ENCODE results near the gene ZNF680.
A peak's percentile ranks its signal among the peaks of the same experiment; 100 is the strongest.

The ZNF680 gene

DNA sequence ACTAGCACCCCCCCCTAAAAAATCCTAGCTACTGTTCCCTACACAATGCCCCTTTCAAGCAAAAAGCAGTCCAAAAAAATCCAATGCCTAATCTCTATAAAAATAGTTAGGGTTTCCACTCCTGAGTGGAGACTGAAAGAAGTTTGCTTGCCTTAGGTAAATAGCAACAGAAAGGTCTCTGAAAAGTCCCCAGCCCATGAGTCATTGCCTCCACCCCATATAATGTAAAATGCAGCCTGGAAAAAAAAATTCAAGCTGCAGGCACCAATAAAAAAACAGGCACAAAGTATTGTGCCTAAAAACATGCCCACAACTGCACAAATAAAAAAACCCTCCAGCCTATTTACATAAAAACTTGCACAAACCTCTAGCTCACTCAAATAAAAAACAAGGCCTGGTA lies 47.5 kb downstream of the ZNF680 start:
- Histone ChIP-seq H3K4me1 (ENCODE audit: control insufficient read depth, insufficient read depth, low read length, unreplicated experiment) (peaks cover 6% of the 10 kb centered on the region), H3K79me2 (ENCODE audit: control insufficient read depth, insufficient read depth, low read length, unreplicated experiment) (peaks cover 30% of the 10 kb centered on the region), H3K4me3 (ENCODE audit: low read depth, low read length) (no peak overlapping the region), H2AFZ (ENCODE audit: low read length, unreplicated experiment) (no peak overlapping the region), H3K27ac (ENCODE audit: low read depth, low read length) (peak overlapping the region; percentile 25; the same call in 1 of the 2 replicates), H3K27me3 (ENCODE audit: insufficient read depth, low read length) (no peaks in the 10 kb centered on the region), H3K36me3 (ENCODE audit: insufficient read depth, low read length) (peaks cover 44% of the 10 kb centered on the region)

DNA sequence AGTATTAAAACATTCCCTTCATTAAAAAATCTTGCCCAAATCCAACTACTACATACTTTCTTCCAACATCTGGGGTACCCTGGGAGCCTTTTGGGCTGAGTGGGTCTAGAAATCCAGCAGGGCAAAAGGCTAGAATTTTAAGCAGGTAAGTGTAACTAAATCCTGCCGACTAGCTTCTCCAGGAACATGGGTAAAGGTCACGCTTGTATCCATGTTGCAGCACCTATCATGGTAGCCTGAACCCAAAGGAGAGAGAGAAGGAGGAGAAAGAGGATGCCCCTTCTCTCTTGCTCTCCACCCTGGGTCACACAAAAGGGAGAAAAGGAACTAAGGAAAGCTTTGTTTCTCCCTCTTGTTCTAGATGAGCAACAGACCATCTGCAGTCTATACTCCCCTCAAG lies 53.3 kb downstream of the ZNF680 start:
- Histone ChIP-seq H3K4me1 (ENCODE audit: control insufficient read depth, insufficient read depth, low read length, unreplicated experiment) (no peaks in the 10 kb centered on the region), H3K4me3 (ENCODE audit: low read depth, low read length) (no peak overlapping the region), H3K79me2 (ENCODE audit: control insufficient read depth, insufficient read depth, low read length, unreplicated experiment) (peaks cover 3% of the 10 kb centered on the region), H3K27me3 (ENCODE audit: insufficient read depth, low read length) (no peaks in the 10 kb centered on the region), H3K36me3 (ENCODE audit: insufficient read depth, low read length) (peaks cover 48% of the 10 kb centered on the region), H3K27ac (ENCODE audit: low read depth, low read length) (no peak overlapping the region), H2AFZ (ENCODE audit: low read length, unreplicated experiment) (no peak overlapping the region)

DNA sequence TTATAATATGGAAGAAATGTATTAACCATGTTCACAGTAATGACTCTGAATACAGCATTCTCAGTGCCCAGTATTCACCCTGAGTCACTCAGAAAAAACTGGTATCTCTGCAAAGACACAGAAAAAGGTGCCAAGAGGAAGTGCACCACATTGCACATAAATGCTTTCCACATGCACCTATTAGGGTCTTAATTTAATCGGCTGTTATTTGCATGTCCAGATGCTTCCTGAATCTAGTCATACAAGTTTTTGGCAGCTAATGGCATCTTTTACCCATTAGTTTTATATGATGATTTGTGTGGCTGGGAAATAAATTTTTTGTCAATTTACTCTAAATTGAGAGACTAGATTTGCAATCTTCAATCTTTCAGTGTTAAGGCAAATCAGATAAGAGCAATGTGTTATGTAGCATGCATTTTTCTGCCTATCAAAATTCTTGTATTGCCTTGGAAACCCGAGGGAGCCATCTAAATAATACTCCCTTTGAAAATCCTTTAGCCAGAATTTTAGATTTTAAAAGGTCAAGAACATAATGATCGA lies 58.2 kb downstream of the ZNF680 start:
- Histone ChIP-seq H3K27ac (ENCODE audit: low read depth, low read length) (no peak overlapping the region), H3K27me3 (ENCODE audit: insufficient read depth, low read length) (no peaks in the 10 kb centered on the region), H3K4me1 (ENCODE audit: control insufficient read depth, insufficient read depth, low read length, unreplicated experiment) (no peaks in the 10 kb centered on the region), H3K4me3 (ENCODE audit: low read depth, low read length) (no peak overlapping the region), H3K79me2 (ENCODE audit: control insufficient read depth, insufficient read depth, low read length, unreplicated experiment) (peaks cover 2% of the 10 kb centered on the region), H2AFZ (ENCODE audit: low read length, unreplicated experiment) (no peak overlapping the region), H3K36me3 (ENCODE audit: insufficient read depth, low read length) (peaks cover 32% of the 10 kb centered on the region)

DNA sequence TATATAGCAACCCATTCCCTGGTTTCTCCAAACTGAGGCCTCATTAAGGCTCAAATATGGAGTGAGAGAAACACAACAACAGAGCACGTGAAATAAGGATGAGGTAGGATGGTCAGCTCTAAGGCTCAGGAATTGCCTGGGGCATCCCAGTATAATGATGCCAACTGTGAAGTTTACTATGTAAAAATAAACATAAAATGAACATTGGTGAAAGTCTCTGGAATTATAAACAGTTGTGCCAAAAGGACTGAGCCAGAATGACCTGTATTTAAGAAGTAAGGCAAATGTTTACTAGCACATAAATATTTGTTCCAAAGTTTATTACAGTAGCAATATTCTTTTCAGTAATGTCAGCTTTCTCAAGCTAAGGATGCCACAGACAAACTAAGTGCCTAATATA lies 64.6 kb downstream of the ZNF680 start:
- no peaks in the 10 kb centered on the region; the same call in 1 of the 2 replicates for H3K36me3 ChIP-seq (ENCODE audit: insufficient read depth, low read length)
- H3K27me3 ChIP-seq (ENCODE audit: insufficient read depth, low read length): no peaks in the 10 kb centered on the region
- H3K4me3 ChIP-seq (ENCODE audit: low read depth, low read length): no peak overlapping the region
- H3K27ac ChIP-seq (ENCODE audit: low read depth, low read length): no peak overlapping the region
- no peaks in the 10 kb centered on the region for H3K4me1 ChIP-seq (ENCODE audit: control insufficient read depth, insufficient read depth, low read length, unreplicated experiment)
- H3K79me2 ChIP-seq (ENCODE audit: control insufficient read depth, insufficient read depth, low read length, unreplicated experiment): no peaks in the 10 kb centered on the region
- no peak overlapping the region for H2AFZ ChIP-seq (ENCODE audit: low read length, unreplicated experiment)

DNA sequence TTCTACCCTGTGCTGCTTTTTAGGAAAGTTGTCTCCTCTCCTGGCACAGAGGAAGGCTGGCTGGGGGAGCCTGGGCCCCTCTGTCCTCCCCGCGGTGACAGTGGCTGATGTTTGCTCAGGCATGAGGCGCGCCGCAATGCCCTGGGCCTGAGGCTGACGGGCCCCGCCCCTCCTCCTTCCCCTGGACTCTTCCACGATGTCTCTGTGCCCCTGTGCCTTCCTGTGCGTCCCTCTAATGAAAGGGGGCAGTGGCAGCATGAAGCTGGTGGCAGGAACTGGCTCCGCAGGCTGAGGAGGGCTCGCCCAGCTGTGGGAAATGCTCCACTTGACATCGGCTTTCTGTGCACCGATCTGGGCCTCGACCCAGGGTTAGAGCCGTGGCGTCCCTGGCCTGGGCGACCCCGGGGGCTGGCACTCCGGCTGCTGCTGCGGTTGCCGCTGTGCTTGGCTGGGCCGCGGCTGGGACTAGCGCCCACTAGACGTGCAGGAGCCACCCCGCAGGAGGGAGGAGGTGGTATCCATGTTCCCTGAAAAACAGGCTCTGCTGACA lies 67.9 kb downstream of the ZNF680 start:
- Histone ChIP-seq H3K36me3 (ENCODE audit: insufficient read depth, low read length) (no peaks in the 10 kb centered on the region; the same call in 1 of the 2 replicates), H3K27me3 (ENCODE audit: insufficient read depth, low read length) (no peaks in the 10 kb centered on the region), H3K4me3 (ENCODE audit: low read depth, low read length) (peak overlapping the region; percentile 60), H3K79me2 (ENCODE audit: control insufficient read depth, insufficient read depth, low read length, unreplicated experiment) (no peaks in the 10 kb centered on the region), H3K27ac (ENCODE audit: low read depth, low read length) (no peak overlapping the region), H2AFZ (ENCODE audit: low read length, unreplicated experiment) (peak overlapping the region; percentile 50), H3K4me1 (ENCODE audit: control insufficient read depth, insufficient read depth, low read length, unreplicated experiment) (no peaks in the 10 kb centered on the region)

DNA sequence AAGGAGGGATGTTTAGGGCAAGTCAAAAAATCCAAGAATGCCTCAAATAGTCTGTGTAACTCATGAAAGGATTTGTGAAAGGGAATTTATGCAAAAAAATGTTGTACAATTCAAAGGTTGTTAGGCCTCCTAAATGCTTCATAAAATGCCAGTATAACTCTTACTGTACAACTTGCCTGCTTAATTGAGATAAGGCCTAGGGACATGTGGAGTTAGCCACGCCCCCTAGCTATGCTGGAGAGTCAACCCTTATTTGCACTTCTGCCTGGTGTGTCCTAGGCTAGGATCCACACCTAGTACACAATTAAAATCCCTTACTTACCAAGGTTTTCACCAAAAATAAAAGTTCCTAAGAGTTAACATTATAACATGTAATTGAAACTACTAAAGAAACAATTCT lies 77.2 kb downstream of the ZNF680 start:
- H3K27ac ChIP-seq (ENCODE audit: low read depth, low read length): no peak overlapping the region
- no peak overlapping the region for H3K4me3 ChIP-seq (ENCODE audit: low read depth, low read length)
- H3K36me3 ChIP-seq (ENCODE audit: insufficient read depth, low read length): no peaks in the 10 kb centered on the region
- no peaks in the 10 kb centered on the region for H3K79me2 ChIP-seq (ENCODE audit: control insufficient read depth, insufficient read depth, low read length, unreplicated experiment)
- H3K27me3 ChIP-seq (ENCODE audit: insufficient read depth, low read length): no peaks in the 10 kb centered on the region
- H2AFZ ChIP-seq (ENCODE audit: low read length, unreplicated experiment): no peak overlapping the region
- H3K4me1 ChIP-seq (ENCODE audit: control insufficient read depth, insufficient read depth, low read length, unreplicated experiment): no peaks in the 10 kb centered on the region
